GM19035 (cell line): Measurements from ENCODE around the gene OLFML2A.
"Not testable (repeated sequence)": the region's sequence is repeated elsewhere in the genome, so short reads cannot be mapped to it uniquely, and the experiment has no call there.

ENCODE experiments used
- ATAC-seq: cut with Tn5 transposase; IDR thresholded peaks from one replicate; pipeline ENCODE4 v1.9.1; 2021; ENCODE audit not compliant: unreplicated experiment

The OLFML2A gene

GRCh38 chr9:124818431-124819281 is 41.7 kb downstream of the OLFML2A start:
- peak; percentile 56 for ATAC-seq

GRCh38 chr9:124820698-124821623 is 44.0 kb downstream of the OLFML2A start:
- ATAC-seq, result no peak

GRCh38 chr9:124828489-124829333 is 51.8 kb downstream of the OLFML2A start:
- ATAC-seq, result no peak

GRCh38 chr9:124829334-124829669 is 52.4 kb downstream of the OLFML2A start:
- no peak for ATAC-seq

- ATAC-seq, result no peak
Measured at GRCh38 chr9:124830593-124830992, 53.7 kb downstream of the OLFML2A start.

- no peak for ATAC-seq
Measured at GRCh38 chr9:124831642-124832364, 54.9 kb downstream of the OLFML2A start.

GRCh38 chr9:124834591-124834990 is 57.7 kb downstream of the OLFML2A start:
- no peak for ATAC-seq

- no peak for ATAC-seq
Measured at GRCh38 chr9:124835026-124835557, 58.2 kb downstream of the OLFML2A start.

GRCh38 chr9:124838132-124838531 is 61.2 kb downstream of the OLFML2A start:
- not testable (repeated sequence) for ATAC-seq

GRCh38 chr9:124838567-124839275 is 61.8 kb downstream of the OLFML2A start:
- not testable (repeated sequence) for ATAC-seq

- no peak for ATAC-seq
Measured at GRCh38 chr9:124839612-124840299, 62.8 kb downstream of the OLFML2A start.

GRCh38 chr9:124840300-124840833 is 63.4 kb downstream of the OLFML2A start:
- no peak for ATAC-seq

- no peak for ATAC-seq
Measured at GRCh38 chr9:124841075-124841821, 64.3 kb downstream of the OLFML2A start.

- no peak for ATAC-seq
Measured at GRCh38 chr9:124843456-124844034, 66.6 kb downstream of the OLFML2A start.

GRCh38 chr9:124844291-124844690 is 67.4 kb downstream of the OLFML2A start:
- no peak for ATAC-seq

- ATAC-seq, result not testable (repeated sequence)
Measured at GRCh38 chr9:124846467-124846866, 69.5 kb downstream of the OLFML2A start.

- ATAC-seq, result no peak
Measured at GRCh38 chr9:124846969-124847368, 70.0 kb downstream of the OLFML2A start.
